ENCODE data around the gene TRIP10. TPM values are rescaled to one million over a fixed set of nuclear protein-coding genes. Genes with fewer than 3 reads are reported as not detected.
"Not testable (repeated sequence)": the region's sequence is repeated elsewhere in the genome, so short reads cannot be mapped to it uniquely, and the experiment has no call there.

Gene TRIP10
- total and polyA plus RNA-seq, 2 donors (not counting 1 experiment from before 2014, with no cell fraction given): 32.3 to 35.3 TPM

DNA sequence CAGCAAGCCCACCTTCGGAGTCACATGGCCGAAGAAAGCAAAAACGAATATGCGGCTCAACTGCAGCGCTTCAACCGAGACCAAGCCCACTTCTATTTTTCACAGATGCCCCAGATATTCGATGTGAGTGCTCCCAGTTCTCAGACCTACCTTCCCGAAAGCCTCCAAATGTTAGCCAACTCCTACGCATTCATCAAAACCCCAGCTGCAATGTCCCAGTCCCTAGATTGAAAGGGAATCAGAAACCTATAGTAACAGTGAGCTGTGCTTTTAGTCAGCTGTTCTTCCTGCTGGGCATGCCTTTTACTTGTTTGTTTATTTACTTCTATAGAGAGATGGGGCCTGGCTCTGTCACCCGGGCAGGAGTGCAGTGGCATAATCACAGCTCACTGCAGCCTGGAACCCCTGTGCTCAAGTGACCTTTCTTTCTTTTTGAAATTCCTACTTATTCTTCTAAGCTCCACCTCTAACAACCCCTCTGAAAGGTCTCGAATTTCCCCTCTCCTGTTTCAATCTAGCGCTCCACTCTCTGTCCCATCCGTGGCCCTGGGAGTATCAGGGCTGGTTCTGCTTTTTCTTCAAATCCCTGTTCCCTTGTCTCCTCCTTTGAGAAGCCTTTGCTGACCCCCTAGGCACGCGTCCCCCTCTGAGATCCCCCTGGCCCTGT lies 4.4 kb downstream of the TRIP10 start:
- Histone ChIP-seq H3K4me2 (ENCODE audit: extremely low read depth, insufficient read depth, low read length) (peak overlapping the region; percentile 72), H3K4me1 (ENCODE audit: control insufficient read depth, extremely low read depth, insufficient read depth, low read length) (peaks cover 24% of the 10 kb centered on the region), H3K9ac (ENCODE audit: insufficient read depth, low read length) (peak overlapping the region; percentile 34), H3K79me2 (ENCODE audit: control insufficient read depth, insufficient read depth, low read length) (peaks cover 10% of the 10 kb centered on the region), H2AFZ (ENCODE audit: low read length) (no peak overlapping the region), H3K4me3 (replicated peaks in 1 of 4; ENCODE audit: control extremely low read depth in 1 of 4, insufficient read depth in 1 of 4, low read depth in 3 of 4, low read length in 4 of 4) (peak overlapping the region in 1 of 4 experiments; percentile 35), H3K27me3 (ENCODE audit: control insufficient read depth, insufficient read depth, low read length) (no peaks in the 10 kb centered on the region), H3K9me3 (ENCODE audit: control insufficient read depth, insufficient read depth, low read depth, low read length) (no peaks in the 10 kb centered on the region), H3K36me3 (ENCODE audit: control insufficient read depth, insufficient read depth, low read length) (peaks cover 18% of the 10 kb centered on the region), H4K20me1 (ENCODE audit: control insufficient read depth, extremely low read depth, insufficient read depth, low read length) (no peaks in the 10 kb centered on the region), H3K27ac (ENCODE audit: insufficient read depth, low read length) (peak overlapping the region; percentile 68)
- TF ChIP-seq EZH2 (IDR thresholded peaks at IDR 0.05; ENCODE audit: low read length, missing control alignments): no peak
- TF ChIP-seq, protein P1, sequence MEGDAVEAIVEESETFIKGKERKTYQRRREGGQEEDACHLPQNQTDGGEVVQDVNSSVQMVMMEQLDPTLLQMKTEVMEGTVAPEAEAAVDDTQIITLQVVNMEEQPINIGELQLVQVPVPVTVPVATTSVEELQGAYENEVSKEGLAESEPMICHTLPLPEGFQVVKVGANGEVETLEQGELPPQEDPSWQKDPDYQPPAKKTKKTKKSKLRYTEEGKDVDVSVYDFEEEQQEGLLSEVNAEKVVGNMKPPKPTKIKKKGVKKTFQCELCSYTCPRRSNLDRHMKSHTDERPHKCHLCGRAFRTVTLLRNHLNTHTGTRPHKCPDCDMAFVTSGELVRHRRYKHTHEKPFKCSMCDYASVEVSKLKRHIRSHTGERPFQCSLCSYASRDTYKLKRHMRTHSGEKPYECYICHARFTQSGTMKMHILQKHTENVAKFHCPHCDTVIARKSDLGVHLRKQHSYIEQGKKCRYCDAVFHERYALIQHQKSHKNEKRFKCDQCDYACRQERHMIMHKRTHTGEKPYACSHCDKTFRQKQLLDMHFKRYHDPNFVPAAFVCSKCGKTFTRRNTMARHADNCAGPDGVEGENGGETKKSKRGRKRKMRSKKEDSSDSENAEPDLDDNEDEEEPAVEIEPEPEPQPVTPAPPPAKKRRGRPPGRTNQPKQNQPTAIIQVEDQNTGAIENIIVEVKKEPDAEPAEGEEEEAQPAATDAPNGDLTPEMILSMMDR (conservative IDR thresholded peaks at IDR 0.05 in 1 of 2, IDR thresholded peaks at IDR 0.05 in 1 of 2; ENCODE audit: low read depth in 1 of 2, low read length in 2 of 2): no peak
- DNase-seq (ENCODE audit: low read depth in 2 of 2): peak in 1 of 2 donors; percentile 49

GRCh38 chr19:6744381-6745301 lies 5.2 kb downstream of the TRIP10 start:
- peak overlapping the region; percentile 72 for H3K4me2 ChIP-seq (ENCODE audit: extremely low read depth, insufficient read depth, low read length)
- H3K36me3 ChIP-seq (ENCODE audit: control insufficient read depth, insufficient read depth, low read length): peaks cover 20% of the 10 kb centered on the region
- TF ChIP-seq, protein P1 (conservative IDR thresholded peaks at IDR 0.05 in 1 of 2, IDR thresholded peaks at IDR 0.05 in 1 of 2; ENCODE audit: low read depth in 1 of 2, low read length in 2 of 2): no peak
- TF ChIP-seq EZH2 (IDR thresholded peaks at IDR 0.05; ENCODE audit: low read length, missing control alignments): no peak
- peaks cover 10% of the 10 kb centered on the region for H3K79me2 ChIP-seq (ENCODE audit: control insufficient read depth, insufficient read depth, low read length)
- peak overlapping the region; percentile 15 for H2AFZ ChIP-seq (ENCODE audit: low read length)
- peaks cover 20% of the 10 kb centered on the region for H3K4me1 ChIP-seq (ENCODE audit: control insufficient read depth, extremely low read depth, insufficient read depth, low read length)
- H3K9me3 ChIP-seq (ENCODE audit: control insufficient read depth, insufficient read depth, low read depth, low read length): no peaks in the 10 kb centered on the region
- peak overlapping the region in 1 of 4 experiments; percentile 35 for H3K4me3 ChIP-seq (replicated peaks in 1 of 4; ENCODE audit: control extremely low read depth in 1 of 4, insufficient read depth in 1 of 4, low read depth in 3 of 4, low read length in 4 of 4)
- H3K27me3 ChIP-seq (ENCODE audit: control insufficient read depth, insufficient read depth, low read length): no peaks in the 10 kb centered on the region
- H3K9ac ChIP-seq (ENCODE audit: insufficient read depth, low read length): peak overlapping the region; percentile 34
- no peaks in the 10 kb centered on the region for H4K20me1 ChIP-seq (ENCODE audit: control insufficient read depth, extremely low read depth, insufficient read depth, low read length)
- peak; percentile 82 to 85 for DNase-seq (ENCODE audit: low read depth in 2 of 2)
- peak overlapping the region; percentile 68 for H3K27ac ChIP-seq (ENCODE audit: insufficient read depth, low read length)

- no peaks in the 10 kb centered on the region for H4K20me1 ChIP-seq (ENCODE audit: control insufficient read depth, extremely low read depth, insufficient read depth, low read length)
- H3K36me3 ChIP-seq (ENCODE audit: control insufficient read depth, insufficient read depth, low read length): peaks cover 20% of the 10 kb centered on the region
- no peak overlapping the region for H3K4me2 ChIP-seq (ENCODE audit: extremely low read depth, insufficient read depth, low read length)
- H3K27me3 ChIP-seq (ENCODE audit: control insufficient read depth, insufficient read depth, low read length): no peaks in the 10 kb centered on the region
- peaks cover 20% of the 10 kb centered on the region for H3K4me1 ChIP-seq (ENCODE audit: control insufficient read depth, extremely low read depth, insufficient read depth, low read length)
- no peak overlapping the region for H3K4me3 ChIP-seq (replicated peaks in 1 of 4; ENCODE audit: control extremely low read depth in 1 of 4, insufficient read depth in 1 of 4, low read depth in 3 of 4, low read length in 4 of 4)
- no peak overlapping the region for H2AFZ ChIP-seq (ENCODE audit: low read length)
- TF ChIP-seq, protein P1 (conservative IDR thresholded peaks at IDR 0.05 in 1 of 2, IDR thresholded peaks at IDR 0.05 in 1 of 2; ENCODE audit: low read depth in 1 of 2, low read length in 2 of 2): no peak
- no peak for TF ChIP-seq EZH2 (IDR thresholded peaks at IDR 0.05; ENCODE audit: low read length, missing control alignments)
- H3K9me3 ChIP-seq (ENCODE audit: control insufficient read depth, insufficient read depth, low read depth, low read length): no peaks in the 10 kb centered on the region
- no peak overlapping the region for H3K27ac ChIP-seq (ENCODE audit: insufficient read depth, low read length)
- peaks cover 7% of the 10 kb centered on the region for H3K79me2 ChIP-seq (ENCODE audit: control insufficient read depth, insufficient read depth, low read length)
- DNase-seq (ENCODE audit: low read depth in 2 of 2): no peak
- H3K9ac ChIP-seq (ENCODE audit: insufficient read depth, low read length): no peak overlapping the region
Observed at GRCh38 chr19:6745965-6746364, 6.5 kb downstream of the TRIP10 start.

DNA sequence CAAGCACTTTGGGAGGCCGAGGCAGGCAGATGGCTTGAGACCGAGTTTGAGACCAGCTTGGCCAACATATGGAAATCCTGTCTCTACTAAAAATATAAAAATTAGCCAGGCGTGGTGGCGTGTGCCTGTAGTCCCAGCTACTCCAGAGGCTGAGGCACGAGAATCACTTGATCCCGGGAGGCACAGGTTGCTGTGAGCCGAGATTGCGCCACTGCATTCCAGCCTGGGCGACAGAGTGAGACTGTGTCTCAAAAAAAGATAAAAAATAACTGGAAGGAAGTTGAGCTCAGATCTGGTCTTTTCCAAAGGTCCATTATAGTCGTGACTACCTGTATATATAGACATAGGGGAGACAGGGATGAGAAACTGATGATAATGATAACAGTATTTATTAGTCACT lies 9.1 kb downstream of the TRIP10 start:
- not testable (repeated sequence) for H3K79me2 ChIP-seq (ENCODE audit: control insufficient read depth, insufficient read depth, low read length); H3K27ac ChIP-seq (ENCODE audit: insufficient read depth, low read length); H3K9me3 ChIP-seq (ENCODE audit: control insufficient read depth, insufficient read depth, low read depth, low read length); H3K27me3 ChIP-seq (ENCODE audit: control insufficient read depth, insufficient read depth, low read length); H3K9ac ChIP-seq (ENCODE audit: insufficient read depth, low read length); H3K4me2 ChIP-seq (ENCODE audit: extremely low read depth, insufficient read depth, low read length); H4K20me1 ChIP-seq (ENCODE audit: control insufficient read depth, extremely low read depth, insufficient read depth, low read length); H2AFZ ChIP-seq (ENCODE audit: low read length); H3K4me3 ChIP-seq (replicated peaks in 1 of 4; ENCODE audit: control extremely low read depth in 1 of 4, insufficient read depth in 1 of 4, low read depth in 3 of 4, low read length in 4 of 4); DNase-seq (ENCODE audit: low read depth in 2 of 2)
- peaks cover 17% of the 10 kb centered on the region for H3K4me1 ChIP-seq (ENCODE audit: control insufficient read depth, extremely low read depth, insufficient read depth, low read length)
- H3K36me3 ChIP-seq (ENCODE audit: control insufficient read depth, insufficient read depth, low read length): peaks cover 19% of the 10 kb centered on the region

All from fibroblast of lung (primary cell).